ENCODE data around the gene TCP11.
A peak's percentile ranks its signal among the peaks of the same experiment; 100 is the strongest.
"Not testable (repeated sequence)": the region's sequence is repeated elsewhere in the genome, so short reads cannot be mapped to it uniquely, and the experiment has no call there.

Gene TCP11

GRCh38 chr6:35128496-35128895 is 12.6 kb downstream of the TCP11 start:
- no peaks in the 10 kb centered on the region for H3K4me1 ChIP-seq (ENCODE audit: control insufficient read depth, insufficient read depth, low read length, poor library complexity, severe bottlenecking)
- no peak overlapping the region for H3K27ac ChIP-seq (ENCODE audit: low read depth, low read length, severe bottlenecking)
- no peak overlapping the region for H3K4me3 ChIP-seq (ENCODE audit: extremely low read depth, insufficient read depth, low read length, poor library complexity, severe bottlenecking)
- WGBS, 2 experiments (ENCODE audit: insufficient coverage in 2 of 2) = 64 to 81% methylated on average over 3 of the region's 3 CpGs
- no peaks in the 10 kb centered on the region for H3K36me3 ChIP-seq (ENCODE audit: control insufficient read depth, insufficient read depth, low read length)
- no peaks in the 10 kb centered on the region for H3K9me3 ChIP-seq (ENCODE audit: control insufficient read depth, low read length)

DNA sequence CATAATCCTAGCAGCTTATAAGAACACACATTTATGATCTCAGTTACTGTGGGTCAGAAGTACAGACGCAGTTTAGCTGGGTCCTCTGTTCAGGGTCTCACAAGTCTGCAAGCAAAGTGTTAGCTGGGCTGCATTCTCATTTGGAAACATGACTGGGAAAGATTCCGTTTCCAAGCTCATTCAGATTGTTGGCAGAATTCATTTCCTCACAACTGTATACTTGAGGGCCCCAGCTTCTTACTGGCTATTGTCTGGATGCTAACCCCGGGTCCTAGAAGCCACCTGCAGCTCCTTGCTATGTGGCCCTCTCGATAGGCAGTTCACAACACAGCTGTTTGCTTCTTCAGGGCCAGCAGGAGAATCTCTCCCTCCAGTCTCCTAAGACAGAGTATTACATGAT is 13.1 kb downstream of the TCP11 start:
- 83 to 85% methylated on average over 4 of the region's 4 CpGs for WGBS, 2 experiments (ENCODE audit: insufficient coverage in 2 of 2)
- no peaks in the 10 kb centered on the region for H3K9me3 ChIP-seq (ENCODE audit: control insufficient read depth, low read length)
- H3K27ac ChIP-seq (ENCODE audit: low read depth, low read length, severe bottlenecking) = no peak overlapping the region
- no peak overlapping the region for H3K4me3 ChIP-seq (ENCODE audit: extremely low read depth, insufficient read depth, low read length, poor library complexity, severe bottlenecking)
- no peaks in the 10 kb centered on the region for H3K4me1 ChIP-seq (ENCODE audit: control insufficient read depth, insufficient read depth, low read length, poor library complexity, severe bottlenecking)
- no peaks in the 10 kb centered on the region for H3K36me3 ChIP-seq (ENCODE audit: control insufficient read depth, insufficient read depth, low read length)

DNA sequence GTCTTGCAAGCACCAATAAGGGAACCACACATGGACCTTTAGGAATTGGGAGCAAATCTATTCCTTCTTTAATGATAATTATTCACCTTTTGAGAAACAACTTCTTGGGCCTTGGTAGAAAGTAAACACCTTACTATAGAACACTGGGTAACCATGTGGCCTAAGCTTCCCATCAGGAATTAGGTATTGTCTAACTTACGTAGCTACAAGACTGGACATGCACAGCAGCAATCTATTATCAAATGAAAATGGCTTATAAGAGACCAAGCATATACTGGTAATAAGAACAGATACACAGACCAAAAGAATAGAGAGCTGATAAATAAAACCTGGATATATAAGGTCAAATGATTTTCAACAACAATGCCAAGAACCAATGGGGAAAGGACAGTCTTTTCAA is 16.8 kb downstream of the TCP11 start:
- no CpG with 5 or more reads among the region's 1 CpG for WGBS, 2 experiments (ENCODE audit: insufficient coverage in 2 of 2)
- Histone ChIP-seq H3K4me1 (ENCODE audit: control insufficient read depth, insufficient read depth, low read length, poor library complexity, severe bottlenecking) (no peaks in the 10 kb centered on the region), H3K4me3 (ENCODE audit: extremely low read depth, insufficient read depth, low read length, poor library complexity, severe bottlenecking) (no peak overlapping the region), H3K27ac (ENCODE audit: low read depth, low read length, severe bottlenecking) (no peak overlapping the region), H3K36me3 (ENCODE audit: control insufficient read depth, insufficient read depth, low read length) (no peaks in the 10 kb centered on the region), H3K9me3 (ENCODE audit: control insufficient read depth, low read length) (no peaks in the 10 kb centered on the region)

DNA sequence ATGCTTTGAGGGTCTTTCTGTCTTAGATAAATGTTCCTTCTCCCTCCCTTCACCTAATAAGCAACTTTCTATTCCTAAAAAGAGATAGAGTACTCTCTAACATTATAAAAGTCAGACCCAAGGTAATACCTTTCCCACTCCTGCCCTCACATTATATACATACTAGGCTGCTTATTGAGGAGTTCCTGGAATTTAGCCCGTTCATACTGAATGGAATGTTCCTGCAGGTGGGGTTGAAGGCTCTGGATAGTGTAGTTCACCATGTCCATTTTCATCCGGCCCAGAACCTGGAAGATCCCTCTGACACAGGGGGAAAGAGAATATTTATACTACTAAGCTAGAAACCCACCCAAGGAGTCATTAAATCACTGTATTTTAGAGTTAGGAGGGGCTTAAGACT is 20.4 kb downstream of the TCP11 start:
- Histone ChIP-seq H3K4me3 (ENCODE audit: extremely low read depth, insufficient read depth, low read length, poor library complexity, severe bottlenecking) (no peak overlapping the region), H3K4me1 (ENCODE audit: control insufficient read depth, insufficient read depth, low read length, poor library complexity, severe bottlenecking) (no peaks in the 10 kb centered on the region), H3K36me3 (ENCODE audit: control insufficient read depth, insufficient read depth, low read length) (no peaks in the 10 kb centered on the region), H3K9me3 (ENCODE audit: control insufficient read depth, low read length) (no peaks in the 10 kb centered on the region), H3K27ac (ENCODE audit: low read depth, low read length, severe bottlenecking) (no peak overlapping the region)
- WGBS, 2 experiments (ENCODE audit: insufficient coverage in 2 of 2) = no CpG with 5 or more reads among the region's 2 CpGs

DNA sequence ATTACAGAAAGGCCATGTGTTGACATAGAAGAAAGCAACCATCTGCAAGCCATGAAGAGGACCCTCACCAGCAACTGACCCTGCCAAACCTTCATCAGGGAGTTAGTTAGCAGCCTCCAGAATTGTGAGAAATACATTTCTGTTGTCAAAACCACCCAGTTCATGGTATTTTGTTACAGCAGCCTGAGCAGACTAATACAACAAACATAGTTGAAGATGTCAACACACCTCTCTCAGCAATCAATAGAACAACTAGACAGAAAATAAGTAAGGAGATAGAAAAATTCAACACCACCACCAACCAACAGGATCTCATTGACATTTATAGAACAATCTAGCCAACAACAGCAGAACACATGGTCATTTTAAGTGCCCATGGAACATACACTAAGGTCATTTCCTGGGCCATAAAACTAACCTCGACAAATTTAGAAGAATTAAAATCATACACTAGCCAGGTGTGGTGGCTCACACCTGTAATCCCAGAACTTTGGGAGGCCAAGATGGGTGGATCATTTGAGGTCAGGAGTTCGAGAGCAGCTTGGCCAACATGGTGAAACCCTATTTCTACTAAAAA is 32.7 kb downstream of the TCP11 start:
- Histone ChIP-seq H3K4me1 (ENCODE audit: control insufficient read depth, insufficient read depth, low read length, poor library complexity, severe bottlenecking) (no peaks in the 10 kb centered on the region), H3K27ac (ENCODE audit: low read depth, low read length, severe bottlenecking) (no peak overlapping the region), H3K36me3 (ENCODE audit: control insufficient read depth, insufficient read depth, low read length) (no peaks in the 10 kb centered on the region), H3K4me3 (ENCODE audit: extremely low read depth, insufficient read depth, low read length, poor library complexity, severe bottlenecking) (no peak overlapping the region), H3K9me3 (ENCODE audit: control insufficient read depth, low read length) (peaks cover 9% of the 10 kb centered on the region)
- no CpG with 5 or more reads among the region's 2 CpGs for WGBS, 2 experiments (ENCODE audit: insufficient coverage in 2 of 2)

- not testable (repeated sequence) for H3K36me3 ChIP-seq (ENCODE audit: control insufficient read depth, insufficient read depth, low read length); H3K4me1 ChIP-seq (ENCODE audit: control insufficient read depth, insufficient read depth, low read length, poor library complexity, severe bottlenecking); H3K27ac ChIP-seq (ENCODE audit: low read depth, low read length, severe bottlenecking); H3K4me3 ChIP-seq (ENCODE audit: extremely low read depth, insufficient read depth, low read length, poor library complexity, severe bottlenecking); H3K9me3 ChIP-seq (ENCODE audit: control insufficient read depth, low read length)
- 83 to 88% methylated on average over 3 of the region's 5 CpGs for whole genome bisulfite sequencing, 2 experiments (ENCODE audit: insufficient coverage in 2 of 2)
Observed at GRCh38 chr6:35107761-35108160, 33.4 kb downstream of the TCP11 start.

- H3K27ac ChIP-seq (ENCODE audit: low read depth, low read length, severe bottlenecking); H3K4me1 ChIP-seq (ENCODE audit: control insufficient read depth, insufficient read depth, low read length, poor library complexity, severe bottlenecking); H3K4me3 ChIP-seq (ENCODE audit: extremely low read depth, insufficient read depth, low read length, poor library complexity, severe bottlenecking); H3K36me3 ChIP-seq (ENCODE audit: control insufficient read depth, insufficient read depth, low read length); H3K9me3 ChIP-seq (ENCODE audit: control insufficient read depth, low read length): not testable (repeated sequence)
- 92% methylated on average over 5 to 7 of the region's 8 CpGs for WGBS, 2 experiments (ENCODE audit: insufficient coverage in 2 of 2)
Observed at GRCh38 chr6:35107208-35107607, 33.9 kb downstream of the TCP11 start.

- H3K4me1 ChIP-seq (ENCODE audit: control insufficient read depth, insufficient read depth, low read length, poor library complexity, severe bottlenecking); H3K9me3 ChIP-seq (ENCODE audit: control insufficient read depth, low read length); H3K27ac ChIP-seq (ENCODE audit: low read depth, low read length, severe bottlenecking); H3K36me3 ChIP-seq (ENCODE audit: control insufficient read depth, insufficient read depth, low read length); H3K4me3 ChIP-seq (ENCODE audit: extremely low read depth, insufficient read depth, low read length, poor library complexity, severe bottlenecking): not testable (repeated sequence)
- WGBS, 2 experiments (ENCODE audit: insufficient coverage in 2 of 2) = 89 to 94% methylated on average over 4 to 6 of the region's 6 CpGs
Observed at GRCh38 chr6:35106061-35106460, 35.1 kb downstream of the TCP11 start.

GRCh38 chr6:35105078-35105477 is 36.1 kb downstream of the TCP11 start:
- Histone ChIP-seq H3K9me3 (ENCODE audit: control insufficient read depth, low read length) (peaks cover 6% of the 10 kb centered on the region), H3K27ac (ENCODE audit: low read depth, low read length, severe bottlenecking) (no peak overlapping the region), H3K4me3 (ENCODE audit: extremely low read depth, insufficient read depth, low read length, poor library complexity, severe bottlenecking) (no peak overlapping the region), H3K4me1 (ENCODE audit: control insufficient read depth, insufficient read depth, low read length, poor library complexity, severe bottlenecking) (no peaks in the 10 kb centered on the region), H3K36me3 (ENCODE audit: control insufficient read depth, insufficient read depth, low read length) (no peaks in the 10 kb centered on the region)
- 95 to 100% methylated on average over 1 to 3 of the region's 3 CpGs for WGBS, 2 experiments (ENCODE audit: insufficient coverage in 2 of 2)

DNA sequence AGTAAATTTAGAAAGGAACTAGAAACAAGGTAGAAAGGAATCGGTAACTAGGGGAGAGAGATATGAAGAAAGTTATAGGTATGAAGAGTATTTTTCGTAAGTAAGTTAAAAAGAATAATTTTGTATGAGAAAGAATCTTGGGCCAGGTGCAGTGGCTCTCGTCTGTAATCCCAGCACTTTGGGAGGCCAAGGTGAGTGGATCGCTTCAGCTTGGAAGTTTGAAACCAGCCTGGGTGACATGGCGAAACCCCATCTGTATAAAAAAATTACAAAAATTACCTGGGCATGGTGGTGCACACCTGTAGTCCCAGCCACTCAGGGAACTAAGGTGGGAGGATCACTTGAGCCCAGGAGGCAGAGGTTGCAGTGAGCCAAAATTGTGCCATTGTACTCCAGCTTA is 42.0 kb downstream of the TCP11 start:
- Histone ChIP-seq H3K4me1 (ENCODE audit: control insufficient read depth, insufficient read depth, low read length, poor library complexity, severe bottlenecking) (peaks cover 22% of the 10 kb centered on the region), H3K36me3 (ENCODE audit: control insufficient read depth, insufficient read depth, low read length) (no peaks in the 10 kb centered on the region), H3K4me3 (ENCODE audit: extremely low read depth, insufficient read depth, low read length, poor library complexity, severe bottlenecking) (no peak overlapping the region), H3K27ac (ENCODE audit: low read depth, low read length, severe bottlenecking) (no peak overlapping the region), H3K9me3 (ENCODE audit: control insufficient read depth, low read length) (peaks cover 3% of the 10 kb centered on the region)
- 86 to 92% methylated on average over 4 to 5 of the region's 5 CpGs for WGBS, 2 experiments (ENCODE audit: insufficient coverage in 2 of 2)

DNA sequence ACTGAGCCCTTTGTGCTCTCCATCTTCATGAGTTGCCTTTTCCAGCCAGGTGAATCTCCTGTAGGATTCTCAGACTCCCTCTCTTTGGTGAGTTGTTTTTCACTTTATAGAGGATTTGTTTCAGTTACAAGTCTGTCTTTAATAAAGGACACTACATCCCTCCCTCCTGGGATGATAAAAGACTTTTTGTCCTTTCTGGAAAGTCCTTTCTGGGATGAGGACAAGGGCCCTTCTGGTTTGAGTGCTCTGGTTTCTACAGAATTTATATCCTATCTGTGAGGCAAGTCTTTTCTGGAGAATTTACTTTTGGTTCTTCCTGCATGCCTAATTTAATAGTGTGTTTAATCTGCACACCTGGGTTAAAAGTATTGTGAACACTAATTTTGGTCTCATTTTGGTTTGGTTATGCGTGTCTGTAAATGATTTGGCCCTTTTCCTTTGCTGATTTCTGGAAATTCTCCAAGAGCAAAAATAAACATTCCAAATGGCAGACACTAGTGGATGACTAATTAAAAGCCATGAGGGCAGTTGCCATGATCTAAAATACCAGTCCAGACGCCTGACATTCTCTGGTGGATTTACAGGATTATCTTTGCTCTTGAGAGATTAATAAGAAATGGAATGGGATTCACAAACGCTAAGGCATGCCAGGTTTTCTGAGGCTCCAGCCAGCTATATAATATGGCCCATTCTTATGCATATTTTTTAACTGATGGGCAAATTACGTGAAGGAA is 44.8 kb downstream of the TCP11 start:
- Histone ChIP-seq H3K36me3 (ENCODE audit: control insufficient read depth, insufficient read depth, low read length) (no peaks in the 10 kb centered on the region), H3K27ac (ENCODE audit: low read depth, low read length, severe bottlenecking) (peak overlapping the region; percentile 77), H3K4me1 (ENCODE audit: control insufficient read depth, insufficient read depth, low read length, poor library complexity, severe bottlenecking) (peaks cover 29% of the 10 kb centered on the region), H3K9me3 (ENCODE audit: control insufficient read depth, low read length) (peaks cover 3% of the 10 kb centered on the region), H3K4me3 (ENCODE audit: extremely low read depth, insufficient read depth, low read length, poor library complexity, severe bottlenecking) (no peak overlapping the region)
- 27 to 43% methylated on average over 2 to 3 of the region's 4 CpGs for WGBS, 2 experiments (ENCODE audit: insufficient coverage in 2 of 2)

Data from mesodermal cell (in vitro differentiated cells).